Effector memory CD4-positive, alpha-beta T cell (primary cell): Measurements from ENCODE around the gene CCDC85A.
"Not testable (repeated sequence)": the region's sequence is repeated elsewhere in the genome, so short reads cannot be mapped to it uniquely, and the experiment has no call there.

Source experiments
- DNase-seq, 3 donors: peaks; one replicate each; pipeline ENCODE4 v3.0.0-alpha.2; 2020
- H3K27ac ChIP-seq: 2 replicates; pipeline ENCODE4 v1.7.0; 2013; ENCODE audit warnings: mild to moderate bottlenecking, low read length, moderate library complexity; ENCODE audit not compliant: insufficient read depth, poor library complexity, severe bottlenecking
- H3K27me3 ChIP-seq: replicated peaks from 2 replicates; pipeline ENCODE4 v1.7.0; 2013; ENCODE audit warnings: mild to moderate bottlenecking, low read length; ENCODE audit not compliant: insufficient read depth, control insufficient read depth, poor library complexity, severe bottlenecking
- H3K36me3 ChIP-seq: 2 replicates; pipeline ENCODE4 v1.7.0; 2013; ENCODE audit warnings: mild to moderate bottlenecking, low read length, moderate library complexity; ENCODE audit not compliant: control insufficient read depth, insufficient read depth
- H3K4me1 ChIP-seq: 2 replicates; pipeline ENCODE4 v1.7.0; 2013; ENCODE audit warnings: low read length, mild to moderate bottlenecking; ENCODE audit not compliant: control insufficient read depth, insufficient read depth, poor library complexity, severe bottlenecking
- H3K4me3 ChIP-seq: 2 replicates; pipeline ENCODE4 v1.7.0; 2013; ENCODE audit warnings: low read length, low read depth, mild to moderate bottlenecking; ENCODE audit not compliant: insufficient read depth, poor library complexity, severe bottlenecking
- H3K9me3 ChIP-seq: 2 replicates; pipeline ENCODE4 v1.7.0; 2013; ENCODE audit warnings: mild to moderate bottlenecking, low read length, moderate library complexity; ENCODE audit not compliant: control insufficient read depth
- total RNA-seq, 3 donors: gene quantifications; one replicate each; lab custom pipeline; 2026; lab: John Stamatoyannopoulos, UW

The CCDC85A gene
- total RNA-seq = 0 reads per million in 3 donors

- H3K4me1 ChIP-seq = peaks cover 10% of the 10 kb centered on the region
These were observed at the start of gene CCDC85A for GRCh38 chr2:56183643-56184499. Gene CCDC85A, plus strand, starts transcription at chr2:56183990. Its CDS starts 635 bp downstream, at chr2:56184625.

GRCh38 chr2:56134861-56135260 lies 48.9 kb upstream of the CCDC85A start:
- DNase-seq = no peak
- Histone ChIP-seq H3K4me1 (no peaks in the 10 kb centered on the region), H3K27ac (no peak overlapping the region), H3K27me3 (no peaks in the 10 kb centered on the region), H3K36me3 (no peaks in the 10 kb centered on the region), H3K4me3 (no peak overlapping the region), H3K9me3 (no peaks in the 10 kb centered on the region)

More at GRCh38 chr2:56183643-56184499, at the start of gene CCDC85A:
- Histone ChIP-seq H3K36me3 (no peaks in the 10 kb centered on the region), H3K27me3 (peaks cover 27% of the 10 kb centered on the region), H3K9me3 (no peaks in the 10 kb centered on the region), H3K4me3 (peak within 1 kb of the TSS; percentile 44), H3K27ac (no peak within 1 kb of the TSS)
- DNase-seq = no peak

- not testable (repeated sequence) for H3K27ac ChIP-seq, H3K27me3 ChIP-seq, H3K4me1 ChIP-seq, H3K36me3 ChIP-seq, H3K9me3 ChIP-seq, H3K4me3 ChIP-seq, DNase-seq
These were observed 41.2 kb upstream of the CCDC85A start for GRCh38 chr2:56142497-56143061.

GRCh38 chr2:56147907-56148306 lies 35.9 kb upstream of the CCDC85A start:
- Histone ChIP-seq H3K27ac (no peak overlapping the region), H3K27me3 (no peaks in the 10 kb centered on the region), H3K36me3 (no peaks in the 10 kb centered on the region), H3K9me3 (no peaks in the 10 kb centered on the region), H3K4me3 (no peak overlapping the region), H3K4me1 (no peaks in the 10 kb centered on the region)
- no peak for DNase-seq

- no peaks in the 10 kb centered on the region for H3K27me3 ChIP-seq
- DNase-seq = no peak
- H3K36me3 ChIP-seq = no peaks in the 10 kb centered on the region
- H3K4me1 ChIP-seq = no peaks in the 10 kb centered on the region
- H3K4me3 ChIP-seq = no peak overlapping the region
- H3K27ac ChIP-seq = no peak overlapping the region
- H3K9me3 ChIP-seq = no peaks in the 10 kb centered on the region
These were observed 35.0 kb upstream of the CCDC85A start for GRCh38 chr2:56148825-56149224.

- no peaks in the 10 kb centered on the region for H3K4me1 ChIP-seq
- no peak for DNase-seq
- H3K9me3 ChIP-seq = no peaks in the 10 kb centered on the region
- H3K27me3 ChIP-seq = no peaks in the 10 kb centered on the region
- H3K36me3 ChIP-seq = no peaks in the 10 kb centered on the region
- no peak overlapping the region for H3K4me3 ChIP-seq
- no peak overlapping the region for H3K27ac ChIP-seq
These were observed 31.9 kb upstream of the CCDC85A start for GRCh38 chr2:56151841-56152240.

- no peak overlapping the region for H3K27ac ChIP-seq
- H3K36me3 ChIP-seq = no peaks in the 10 kb centered on the region
- no peak overlapping the region for H3K4me3 ChIP-seq
- H3K4me1 ChIP-seq = no peaks in the 10 kb centered on the region
- no peak for DNase-seq
- H3K9me3 ChIP-seq = no peaks in the 10 kb centered on the region
- H3K27me3 ChIP-seq = no peaks in the 10 kb centered on the region
These were observed 28.6 kb upstream of the CCDC85A start for GRCh38 chr2:56155188-56155587.

GRCh38 chr2:56159875-56160274 lies 23.9 kb upstream of the CCDC85A start:
- not testable (repeated sequence) for H3K27me3 ChIP-seq, H3K36me3 ChIP-seq, H3K4me3 ChIP-seq, H3K27ac ChIP-seq, H3K9me3 ChIP-seq, H3K4me1 ChIP-seq, DNase-seq

GRCh38 chr2:56167616-56168562 lies 15.9 kb upstream of the CCDC85A start:
- Histone ChIP-seq H3K27ac (no peak overlapping the region), H3K4me1 (no peaks in the 10 kb centered on the region), H3K36me3 (no peaks in the 10 kb centered on the region), H3K27me3 (no peaks in the 10 kb centered on the region), H3K4me3 (no peak overlapping the region), H3K9me3 (no peaks in the 10 kb centered on the region)
- no peak for DNase-seq
